Measurements from ENCODE around the gene CMTM7. TPM values are rescaled to one million over a fixed set of nuclear protein-coding genes. Genes with fewer than 3 reads are reported as not detected.

The CMTM7 gene
- total and polyA plus RNA-seq, 2 of the 8 experiments (the other 6 are each of a cell fraction or from before 2014, with no cell fraction given) = 33.3 to 65.8 TPM

GRCh38 chr3:32437896-32438295, 46.2 kb downstream of the CMTM7 start (continued):
- no peak for TF ChIP-seq SP1 (IDR thresholded peaks at IDR 0.05; ENCODE audit: low read depth, low read length)
- TF ChIP-seq RNF2 (IDR thresholded peaks at IDR 0.05; ENCODE audit: borderline replicate concordance, low read depth, low read length, missing control alignments, poor library complexity, severe bottlenecking) = no peak
- TF ChIP-seq SIRT6 (IDR thresholded peaks at IDR 0.05; ENCODE audit: low read length) = no peak
- no peak for TF ChIP-seq CHD2 (IDR thresholded peaks at IDR 0.05; ENCODE audit: low read length)
